K562 (cell line): ENCODE results near the gene ERP29. TPM values are rescaled to one million over a fixed set of nuclear protein-coding genes. Genes with fewer than 3 reads are reported as not detected.
A peak's percentile ranks its signal among the peaks of the same experiment; 100 is the strongest.

Experiments used
- ARID3A ChIP-seq: IDR thresholded peaks from 2 replicates; pipeline ENCODE4 v1.6.1; 2012; ENCODE audit warnings: low read depth, low read length, improper control_type of control experiment, borderline replicate concordance
- CHD2 ChIP-seq: IDR thresholded peaks from 2 replicates; pipeline ENCODE4 v1.6.1; 2011; ENCODE audit warnings: low read depth, low read length
- POLR3G ChIP-seq: IDR thresholded peaks from 2 replicates; pipeline ENCODE4 v1.6.1; 2011; ENCODE audit not compliant: insufficient read length, insufficient replicate concordance; ENCODE audit errors: extremely low read depth
- RHOXF2B ChIP-seq: fragments of 250-450 bp; sonication (Bioruptor Pico); conservative IDR thresholded peaks from 2 replicates; pipeline ENCODE4 v1.5.1; 2021
- TCF7 ChIP-seq: sonication (generic); IDR thresholded peaks from 2 replicates; pipeline ENCODE4 v1.6.1; 2016; ENCODE audit warnings: antibody characterized with exemption, borderline replicate concordance
- ZNF639 ChIP-seq, 2 experiments: fragments of 200-800 bp in 1 of 2; sonication (Bioruptor generic) in 1 of 2; sonication (generic) in 1 of 2; formaldehyde crosslinking in 1 of 2; IDR thresholded peaks in 1 of 2; conservative IDR thresholded peaks in 1 of 2; 2 replicates each; pipeline versions ENCODE4 v1.5.0 to v1.6.1; 2016 to 2020; ENCODE audit warnings: missing compliant biosample characterization in 1 of 2, missing genetic modification characterization in 1 of 2, missing genetic modification reagents in 1 of 2
- polyA plus RNA-seq, 8 experiments: library from polyadenylated mRNA; depleted of rRNA in 4 of 8; stranded (reverse) in 5 of 8; unstranded in 3 of 8; fragments of >200 nt; fragmentation: Nextera tagmentation in 2 of 8; fragmentation: Illumina TruSeq in 1 of 8; extraction: Ambion mirVana in 2 of 8; extraction: Trizol in 1 of 8; gene quantifications; 2 replicates each; pipeline versions ENCODE4 v1.2.1 to v1.2.3, GENCODE V29; 2011 to 2014; ENCODE audit warnings: inconsistent platforms in 1 of 8, missing spikeins in 1 of 8
- total RNA-seq, 7 experiments: library from RNA; depleted of rRNA in 6 of 7; stranded (reverse); fragments of >200 nt in 6 of 7; fragmentation: Illumina TruSeq in 2 of 7; extraction: Trizol in 2 of 7; gene quantifications; 2 replicates each; pipeline versions ENCODE4 v1.2.1 to v1.2.3, GENCODE V29; 2011 to 2021; ENCODE audit warnings: low replicate concordance in 1 of 7
- TF ChIP-seq, protein P1 (sequence below), 2 experiments: fragments of 450-650 bp in 1 of 2; sonication (generic) in 1 of 2; formaldehyde crosslinking in 1 of 2; IDR thresholded peaks; 2 replicates each; pipeline versions ENCODE4 v1.7.1 to v1.9.0; 2016 to 2022; ENCODE audit warnings: inconsistent platforms in 1 of 2, mild to moderate bottlenecking in 1 of 2, missing genetic modification reagents in 1 of 2
- TF ChIP-seq, protein P2 (sequence below): sonication (generic); formaldehyde crosslinking; IDR thresholded peaks from 2 replicates; pipeline ENCODE4 v1.8.0; 2022; ENCODE audit warnings: mild to moderate bottlenecking, low read depth, missing genetic modification reagents
- TF ChIP-seq, protein P3 (sequence below): fragments of 450-650 bp; formaldehyde crosslinking; IDR thresholded peaks from 2 replicates; pipeline ENCODE4 v1.4.0; 2020; ENCODE audit warnings: mild to moderate bottlenecking, moderate library complexity

The ERP29 gene
- total and polyA plus RNA-seq, 9 of the 15 experiments (the other 6 are each of a cell fraction or from before 2014, with no cell fraction given), result 42.4 to 146 (median 111) TPM

- TF ChIP-seq, protein P1, sequence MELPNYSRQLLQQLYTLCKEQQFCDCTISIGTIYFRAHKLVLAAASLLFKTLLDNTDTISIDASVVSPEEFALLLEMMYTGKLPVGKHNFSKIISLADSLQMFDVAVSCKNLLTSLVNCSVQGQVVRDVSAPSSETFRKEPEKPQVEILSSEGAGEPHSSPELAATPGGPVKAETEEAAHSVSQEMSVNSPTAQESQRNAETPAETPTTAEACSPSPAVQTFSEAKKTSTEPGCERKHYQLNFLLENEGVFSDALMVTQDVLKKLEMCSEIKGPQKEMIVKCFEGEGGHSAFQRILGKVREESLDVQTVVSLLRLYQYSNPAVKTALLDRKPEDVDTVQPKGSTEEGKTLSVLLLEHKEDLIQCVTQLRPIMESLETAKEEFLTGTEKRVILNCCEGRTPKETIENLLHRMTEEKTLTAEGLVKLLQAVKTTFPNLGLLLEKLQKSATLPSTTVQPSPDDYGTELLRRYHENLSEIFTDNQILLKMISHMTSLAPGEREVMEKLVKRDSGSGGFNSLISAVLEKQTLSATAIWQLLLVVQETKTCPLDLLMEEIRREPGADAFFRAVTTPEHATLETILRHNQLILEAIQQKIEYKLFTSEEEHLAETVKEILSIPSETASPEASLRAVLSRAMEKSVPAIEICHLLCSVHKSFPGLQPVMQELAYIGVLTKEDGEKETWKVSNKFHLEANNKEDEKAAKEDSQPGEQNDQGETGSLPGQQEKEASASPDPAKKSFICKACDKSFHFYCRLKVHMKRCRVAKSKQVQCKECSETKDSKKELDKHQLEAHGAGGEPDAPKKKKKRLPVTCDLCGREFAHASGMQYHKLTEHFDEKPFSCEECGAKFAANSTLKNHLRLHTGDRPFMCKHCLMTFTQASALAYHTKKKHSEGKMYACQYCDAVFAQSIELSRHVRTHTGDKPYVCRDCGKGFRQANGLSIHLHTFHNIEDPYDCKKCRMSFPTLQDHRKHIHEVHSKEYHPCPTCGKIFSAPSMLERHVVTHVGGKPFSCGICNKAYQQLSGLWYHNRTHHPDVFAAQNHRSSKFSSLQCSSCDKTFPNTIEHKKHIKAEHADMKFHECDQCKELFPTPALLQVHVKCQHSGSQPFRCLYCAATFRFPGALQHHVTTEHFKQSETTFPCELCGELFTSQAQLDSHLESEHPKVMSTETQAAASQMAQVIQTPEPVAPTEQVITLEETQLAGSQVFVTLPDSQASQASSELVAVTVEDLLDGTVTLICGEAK (IDR thresholded peaks at IDR 0.05), result peak; percentile 50; the same call in 1 of the 2 replicates
- TF ChIP-seq, protein P1 (CRISPR knock-in tag; IDR thresholded peaks at IDR 0.05), result no peak
- TF ChIP-seq RHOXF2B, result no peak
- no peak for TF ChIP-seq CHD2
- TF ChIP-seq, protein P2, sequence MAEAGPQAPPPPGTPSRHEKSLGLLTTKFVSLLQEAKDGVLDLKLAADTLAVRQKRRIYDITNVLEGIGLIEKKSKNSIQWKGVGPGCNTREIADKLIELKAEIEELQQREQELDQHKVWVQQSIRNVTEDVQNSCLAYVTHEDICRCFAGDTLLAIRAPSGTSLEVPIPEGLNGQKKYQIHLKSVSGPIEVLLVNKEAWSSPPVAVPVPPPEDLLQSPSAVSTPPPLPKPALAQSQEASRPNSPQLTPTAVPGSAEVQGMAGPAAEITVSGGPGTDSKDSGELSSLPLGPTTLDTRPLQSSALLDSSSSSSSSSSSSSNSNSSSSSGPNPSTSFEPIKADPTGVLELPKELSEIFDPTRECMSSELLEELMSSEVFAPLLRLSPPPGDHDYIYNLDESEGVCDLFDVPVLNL, result no peak
- TF ChIP-seq ARID3A, result no peak
- no peak for TF ChIP-seq ZNF639 (CRISPR knock-in tag; conservative IDR thresholded peaks at IDR 0.05 in 1 of 2, IDR thresholded peaks at IDR 0.05 in 1 of 2)
- TF ChIP-seq, protein P3, sequence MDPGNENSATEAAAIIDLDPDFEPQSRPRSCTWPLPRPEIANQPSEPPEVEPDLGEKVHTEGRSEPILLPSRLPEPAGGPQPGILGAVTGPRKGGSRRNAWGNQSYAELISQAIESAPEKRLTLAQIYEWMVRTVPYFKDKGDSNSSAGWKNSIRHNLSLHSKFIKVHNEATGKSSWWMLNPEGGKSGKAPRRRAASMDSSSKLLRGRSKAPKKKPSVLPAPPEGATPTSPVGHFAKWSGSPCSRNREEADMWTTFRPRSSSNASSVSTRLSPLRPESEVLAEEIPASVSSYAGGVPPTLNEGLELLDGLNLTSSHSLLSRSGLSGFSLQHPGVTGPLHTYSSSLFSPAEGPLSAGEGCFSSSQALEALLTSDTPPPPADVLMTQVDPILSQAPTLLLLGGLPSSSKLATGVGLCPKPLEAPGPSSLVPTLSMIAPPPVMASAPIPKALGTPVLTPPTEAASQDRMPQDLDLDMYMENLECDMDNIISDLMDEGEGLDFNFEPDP (CRISPR knock-in tag), result no peak
- no peak for TF ChIP-seq POLR3G
- no peak for TF ChIP-seq TCF7
These were observed 7.5 kb upstream of the ERP29 start (continued) for GRCh38 chr12:112005419-112006395.
